GM18867 (cell line): ENCODE measurements around the gene EVA1C.
"Not testable (repeated sequence)": the region's sequence is repeated elsewhere in the genome, so short reads cannot be mapped to it uniquely, and the experiment has no call there.

Experiments
- ATAC-seq: cut with Tn5 transposase; IDR thresholded peaks from one replicate; pipeline ENCODE4 v1.9.1; 2021; ENCODE audit warnings: mild to moderate bottlenecking, moderate library complexity; ENCODE audit not compliant: unreplicated experiment

EVA1C gene

DNA sequence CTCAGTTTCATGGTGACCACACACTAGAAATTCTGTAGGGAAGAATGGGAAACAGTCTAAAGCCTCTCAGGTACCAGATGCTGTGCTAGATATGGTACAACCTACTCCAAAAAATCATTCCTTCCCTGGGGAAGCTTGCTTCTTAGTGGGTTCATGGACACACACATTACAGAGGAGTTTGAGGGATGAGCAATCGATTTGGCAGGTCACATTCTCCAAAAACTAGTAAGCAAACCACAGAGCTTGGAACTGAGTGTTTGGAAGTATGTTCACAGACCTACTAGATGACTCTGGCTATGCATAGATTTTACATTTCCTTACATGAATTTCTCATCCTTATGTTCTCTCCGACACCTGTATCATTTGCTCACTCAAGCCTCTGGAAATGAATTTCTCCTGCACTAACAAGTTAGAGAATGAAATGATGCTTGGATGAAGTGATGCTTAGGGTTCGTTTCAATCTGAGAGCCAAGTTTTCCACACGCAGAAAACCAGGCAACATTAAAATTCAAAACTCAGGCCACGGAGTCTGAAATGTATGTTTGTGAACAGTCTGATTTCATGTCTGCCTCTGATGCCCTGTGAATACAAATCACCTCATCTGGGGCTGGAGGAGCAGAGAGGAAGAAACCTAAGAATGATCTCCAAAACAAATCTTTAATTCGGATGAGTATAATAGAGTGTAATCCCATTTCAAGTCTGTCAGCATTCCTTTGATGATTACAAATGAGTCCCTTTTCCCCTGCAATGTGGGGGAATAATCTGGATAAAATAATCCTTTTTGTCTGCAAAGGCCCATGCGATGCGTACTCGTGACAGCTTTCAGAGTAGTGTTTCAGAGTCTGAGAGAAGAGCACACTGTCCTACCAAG, 11.0 kb downstream of the EVA1C start:
- no peak for ATAC-seq

DNA sequence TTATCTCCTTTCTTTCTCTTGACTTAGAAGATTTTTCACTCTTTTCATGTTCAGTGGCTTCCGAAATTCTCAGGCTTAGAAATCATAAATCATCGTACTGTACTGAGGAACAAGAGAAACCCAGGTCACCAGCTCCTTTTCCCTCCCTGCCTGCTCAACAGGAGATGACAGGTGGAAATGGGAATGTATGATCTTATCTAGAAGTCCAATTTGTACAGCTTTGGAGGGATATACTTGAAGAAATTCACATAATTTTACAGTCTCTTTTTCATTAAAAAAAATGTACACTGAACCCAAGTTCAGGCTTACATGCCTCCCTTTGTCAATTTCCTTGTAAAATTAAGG, 11.7 kb downstream of the EVA1C start:
- ATAC-seq: no peak

- no peak for ATAC-seq
These were observed 12.2 kb downstream of the EVA1C start for GRCh38 chr21:32424674-32425073.

DNA sequence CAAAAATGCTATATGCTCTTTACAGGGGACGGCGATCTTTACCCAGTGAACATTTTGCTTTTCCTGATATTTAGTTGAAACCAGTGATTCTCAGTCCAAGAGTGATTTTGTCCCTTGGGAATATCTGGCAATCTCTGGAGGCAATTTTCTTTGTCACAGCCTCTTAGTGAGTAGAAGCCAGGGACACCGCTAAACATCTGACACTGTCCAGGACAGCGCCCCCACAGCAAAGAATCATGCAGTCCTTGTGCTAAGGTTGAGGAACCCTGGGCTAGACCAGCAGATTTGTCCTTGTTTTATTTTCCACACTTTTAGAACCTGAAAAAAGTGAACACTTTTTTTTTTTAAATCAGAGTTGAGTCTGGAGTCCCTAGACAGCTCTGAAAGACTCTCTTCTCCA, 13.1 kb downstream of the EVA1C start:
- no peak for ATAC-seq

DNA sequence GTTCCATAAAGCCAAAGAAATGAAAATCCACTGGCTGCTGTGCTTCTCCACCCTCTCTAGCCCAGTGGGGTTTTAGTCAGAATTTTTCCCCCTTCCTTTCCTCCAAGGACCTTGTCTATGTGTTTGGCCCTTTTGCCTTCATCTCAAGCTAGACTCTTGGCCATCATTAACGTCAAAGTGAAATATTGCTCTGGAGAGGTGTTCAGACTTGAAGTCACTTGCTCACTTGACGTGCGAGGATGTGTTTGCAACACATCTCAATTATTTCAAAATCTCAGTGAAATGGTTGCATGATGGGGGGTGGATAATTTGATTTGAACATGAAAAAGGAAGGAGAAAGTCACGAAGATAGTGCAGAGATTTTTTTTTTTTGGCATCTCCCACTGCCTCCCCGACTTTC, 13.6 kb downstream of the EVA1C start:
- no peak for ATAC-seq

GRCh38 chr21:32426592-32427051, 14.1 kb downstream of the EVA1C start:
- no peak for ATAC-seq

GRCh38 chr21:32427958-32428623, 15.6 kb downstream of the EVA1C start:
- no peak for ATAC-seq

DNA sequence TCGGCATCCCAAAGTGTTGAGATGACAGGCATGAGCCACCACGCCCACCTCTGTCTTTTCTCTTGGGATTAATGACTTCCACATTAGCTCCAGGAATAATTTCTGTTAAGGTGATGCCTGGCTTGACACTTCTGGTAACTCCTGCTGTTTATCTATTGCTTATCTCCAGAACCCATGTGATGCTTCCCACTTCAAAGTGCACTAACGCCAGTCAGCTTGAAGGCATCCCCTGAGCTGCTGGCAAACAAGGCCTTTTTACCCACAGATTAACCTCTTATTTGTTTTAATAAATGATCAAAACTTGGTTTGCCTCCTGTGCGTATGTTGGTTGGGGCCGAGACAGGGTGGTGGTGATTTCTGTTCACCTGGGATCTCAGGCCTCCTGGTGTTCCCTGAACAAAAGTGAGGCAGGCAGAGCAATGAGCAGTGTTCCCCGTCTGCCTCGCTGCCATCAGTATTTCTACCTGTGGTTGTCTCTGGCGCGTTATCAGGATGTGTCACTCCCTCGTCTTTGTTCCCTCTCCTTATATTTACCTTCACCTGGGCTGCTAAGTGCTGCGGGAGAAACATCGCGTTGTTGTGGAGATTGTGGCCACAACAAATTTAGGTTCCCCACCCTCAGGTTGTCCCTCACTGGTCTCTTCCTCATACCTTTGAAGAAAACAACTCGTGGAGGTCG, 20.6 kb downstream of the EVA1C start:
- ATAC-seq: not testable (repeated sequence)

DNA sequence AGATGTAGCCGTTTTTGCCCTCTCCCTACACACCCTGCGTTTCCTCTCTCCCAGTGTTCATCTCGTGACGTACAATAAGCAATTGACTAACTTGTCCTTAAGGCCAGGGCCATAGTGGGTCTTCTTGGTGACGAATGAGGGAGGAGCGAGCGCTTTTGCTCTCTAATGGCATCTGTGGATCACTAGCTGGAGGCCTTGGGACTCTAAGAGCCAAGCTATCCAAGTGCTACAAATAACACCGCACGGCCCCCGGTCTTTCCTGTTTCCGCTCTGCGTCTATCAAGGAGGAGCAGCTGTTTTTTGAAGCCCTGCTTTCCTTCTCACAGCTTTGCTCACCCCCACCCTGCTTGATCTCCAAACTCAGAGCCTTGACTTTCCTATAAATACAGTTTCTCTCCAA, 25.2 kb downstream of the EVA1C start:
- no peak for ATAC-seq

GRCh38 chr21:32442566-32443318, 30.2 kb downstream of the EVA1C start:
- ATAC-seq: no peak

GRCh38 chr21:32445101-32445500, 32.6 kb downstream of the EVA1C start:
- ATAC-seq: no peak

DNA sequence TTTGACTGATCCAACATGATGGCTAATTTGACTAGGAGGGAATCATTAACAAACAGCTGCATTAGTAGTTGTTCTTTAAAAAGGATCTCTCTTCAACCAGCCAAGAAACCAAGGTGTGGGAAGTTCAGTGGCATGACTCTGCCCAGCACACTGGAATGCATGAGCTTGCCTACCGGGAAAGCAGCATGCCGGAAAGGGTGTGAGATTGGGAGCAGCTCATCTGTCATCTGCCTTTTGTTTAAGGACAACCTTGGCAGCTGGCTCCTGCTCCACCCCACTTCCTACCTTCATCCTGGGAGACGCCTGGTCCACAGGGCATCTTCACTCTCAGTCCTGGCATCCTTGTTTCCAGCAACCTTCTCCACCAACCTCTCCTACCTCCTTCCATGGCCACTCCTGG, 33.9 kb downstream of the EVA1C start:
- not testable (repeated sequence) for ATAC-seq

- ATAC-seq: no peak
These were observed 34.7 kb downstream of the EVA1C start for GRCh38 chr21:32447224-32447623.

DNA sequence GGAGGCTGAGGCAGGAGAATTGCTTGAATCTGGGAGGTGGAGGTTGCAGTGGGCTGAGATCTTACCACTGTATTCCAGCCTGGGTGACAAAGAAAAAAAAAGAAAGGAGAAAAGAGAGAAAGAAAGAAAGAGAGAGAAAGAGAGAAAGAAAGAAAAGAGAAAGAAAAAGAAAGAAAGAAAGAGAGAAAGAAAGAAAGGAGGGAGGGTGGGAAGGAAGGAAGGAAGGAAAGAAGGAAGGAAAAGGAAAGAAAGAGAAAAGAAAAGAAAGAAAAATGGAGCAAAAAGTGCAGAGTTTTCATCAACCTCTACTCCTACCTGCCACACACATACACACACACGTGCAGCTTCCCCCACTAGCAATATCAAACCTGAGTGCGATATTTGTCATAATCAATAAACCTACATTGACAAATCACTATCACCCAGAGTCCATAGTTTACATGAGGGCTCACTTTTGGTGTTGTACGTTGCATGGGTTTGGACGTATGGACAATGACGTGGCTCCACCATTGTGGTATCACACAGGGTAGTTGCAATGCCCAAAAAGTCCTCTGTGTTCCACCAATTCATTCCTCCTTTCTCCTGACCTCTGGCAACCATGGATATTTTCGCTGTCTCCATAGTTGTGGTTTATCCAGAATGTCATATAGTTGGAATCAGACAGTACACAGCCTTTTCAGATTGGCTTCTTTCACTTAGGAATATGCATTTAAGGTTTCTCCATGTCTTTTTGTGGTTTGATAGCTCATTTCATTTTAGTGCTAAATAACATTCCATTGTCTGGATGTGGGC, 36.5 kb downstream of the EVA1C start:
- no peak for ATAC-seq

DNA sequence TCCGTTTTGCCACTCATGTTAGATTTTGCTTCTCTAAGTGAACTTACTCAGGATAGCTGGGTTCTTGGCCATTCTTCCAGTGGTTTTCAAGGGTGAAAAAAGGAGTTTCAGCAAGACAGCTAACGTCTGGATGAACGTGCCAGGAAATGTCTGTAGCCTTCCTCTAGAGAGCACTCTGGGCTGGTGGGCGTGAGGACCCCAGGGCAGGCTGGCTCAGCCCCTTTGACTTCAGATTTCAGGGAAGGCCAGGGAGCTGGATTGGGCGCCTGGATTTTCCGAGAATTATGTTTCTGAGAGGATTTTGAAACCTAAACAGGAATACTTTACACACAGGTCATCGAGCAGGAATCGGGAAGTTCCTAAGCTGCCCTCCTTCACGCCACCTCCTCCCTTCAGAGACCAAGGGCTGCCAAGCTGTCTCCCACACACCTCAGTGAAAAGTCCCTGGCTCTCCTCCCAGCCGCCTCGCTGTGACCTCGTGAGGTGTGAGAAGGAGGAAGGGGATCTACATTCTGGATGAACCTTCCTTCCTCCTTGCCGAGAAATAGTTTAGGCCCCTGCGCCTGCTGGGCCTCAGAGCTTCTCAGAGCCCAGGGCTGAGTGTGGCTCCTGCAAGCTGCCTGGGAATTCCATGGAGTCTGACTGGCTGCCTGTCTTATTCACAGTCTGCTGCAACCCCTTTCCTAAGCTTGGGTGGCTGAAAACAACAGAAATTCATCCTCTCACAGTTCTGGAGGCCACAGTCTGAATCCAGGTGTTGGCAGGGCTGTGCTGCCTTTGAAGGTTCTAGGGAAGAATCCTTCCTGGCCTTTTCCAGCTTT, 38.6 kb downstream of the EVA1C start:
- not testable (repeated sequence) for ATAC-seq

DNA sequence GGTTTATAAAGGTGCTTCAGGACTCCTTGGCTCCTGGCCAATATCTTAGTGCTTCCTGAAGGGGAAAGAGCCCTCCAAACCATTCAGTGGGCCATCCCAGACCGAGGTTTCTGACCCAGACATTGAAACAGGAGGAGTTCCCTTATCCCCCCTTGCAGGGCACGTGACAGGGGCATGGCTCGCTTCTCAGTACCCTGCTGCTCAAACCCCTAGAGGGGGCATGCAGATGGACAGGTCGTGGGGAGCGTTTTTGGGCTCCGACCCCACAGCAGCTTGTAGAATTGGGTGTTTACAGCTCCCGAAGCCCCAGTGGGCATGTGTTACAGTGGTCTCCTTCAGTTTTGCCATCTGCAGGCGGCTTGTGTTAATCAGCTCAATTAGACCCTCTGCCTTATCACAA, 39.7 kb downstream of the EVA1C start:
- ATAC-seq: not testable (repeated sequence)

GRCh38 chr21:32452641-32453040, 40.1 kb downstream of the EVA1C start:
- no peak for ATAC-seq

DNA sequence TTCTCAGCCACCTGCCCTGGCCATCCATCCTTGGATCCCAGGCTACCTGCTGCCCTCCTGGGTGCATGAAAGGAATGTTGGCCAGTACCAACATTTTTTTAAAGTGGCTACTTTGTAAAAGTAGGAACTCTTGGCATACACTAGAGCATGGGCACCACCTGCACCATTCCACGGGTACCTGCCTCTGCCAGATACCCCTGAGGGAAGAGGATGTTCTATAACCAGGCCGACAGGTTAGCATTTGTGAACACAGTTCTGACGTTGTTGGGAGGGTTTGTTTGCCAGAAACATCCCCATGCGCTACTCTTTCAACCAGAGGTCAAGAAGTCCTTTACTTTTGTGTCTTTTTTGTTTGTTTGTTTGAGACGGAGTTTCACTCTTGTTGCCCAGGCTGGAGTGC, 43.0 kb downstream of the EVA1C start:
- ATAC-seq: no peak

- no peak for ATAC-seq
These were observed 44.0 kb downstream of the EVA1C start for GRCh38 chr21:32456497-32456918.
